HG02981 (cell line): Measurements from ENCODE around the gene TACSTD2.
A peak's percentile ranks its signal among the peaks of the same experiment; 100 is the strongest.
"Not testable (repeated sequence)": the region's sequence is repeated elsewhere in the genome, so short reads cannot be mapped to it uniquely, and the experiment has no call there.

ENCODE experiments used
- ATAC-seq: cut with Tn5 transposase; IDR thresholded peaks from one replicate; pipeline ENCODE4 v1.9.1; 2021; ENCODE audit warnings: mild to moderate bottlenecking, moderate library complexity; ENCODE audit not compliant: unreplicated experiment

TACSTD2 gene

DNA sequence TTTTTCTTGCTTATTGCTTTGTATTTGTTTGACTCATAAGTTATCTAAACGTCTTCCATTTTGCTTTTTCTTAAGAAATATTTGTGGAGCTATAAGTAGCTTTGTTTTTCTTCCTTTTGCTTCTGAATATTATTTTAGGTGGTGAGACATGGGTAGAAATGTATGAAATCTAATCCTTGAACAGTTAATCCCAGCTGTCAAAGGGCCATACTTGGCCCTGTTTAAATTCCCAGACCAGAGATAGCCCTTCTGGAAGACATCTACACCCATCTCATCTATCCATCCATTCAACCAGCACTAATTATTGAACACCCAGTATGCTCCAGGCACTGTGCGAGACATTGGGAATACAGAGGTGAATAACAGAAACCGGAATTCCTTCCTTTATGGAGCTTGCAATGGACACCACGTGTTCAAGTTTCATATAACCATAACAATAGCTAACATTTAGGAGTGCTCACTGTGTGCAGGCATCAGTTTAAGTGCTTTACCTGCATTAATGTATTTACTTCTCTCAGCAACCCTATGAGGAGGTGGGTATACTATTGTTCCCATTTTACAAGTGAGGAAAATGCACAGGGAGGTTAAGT is 8.7 kb downstream of the TACSTD2 start:
- no peak for ATAC-seq

DNA sequence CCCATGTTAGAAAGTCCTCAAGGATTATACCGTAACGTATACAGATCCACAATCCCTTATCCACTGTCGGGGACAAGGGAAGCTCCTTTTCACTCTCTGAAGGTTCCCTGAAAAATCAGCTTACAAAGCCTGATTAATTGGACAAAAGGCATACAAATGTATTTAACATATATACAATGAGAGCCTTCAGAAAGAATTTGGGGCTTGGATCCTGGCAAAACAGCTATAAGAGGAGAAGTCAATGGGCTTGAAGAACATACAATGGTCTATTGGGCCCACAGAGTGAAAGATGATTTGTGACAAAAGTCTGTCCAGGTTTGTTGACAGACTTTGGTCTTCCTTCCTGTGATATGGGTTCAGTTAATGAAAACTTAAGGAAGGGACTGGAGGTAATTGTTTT is 10.7 kb downstream of the TACSTD2 start:
- no peak for ATAC-seq

DNA sequence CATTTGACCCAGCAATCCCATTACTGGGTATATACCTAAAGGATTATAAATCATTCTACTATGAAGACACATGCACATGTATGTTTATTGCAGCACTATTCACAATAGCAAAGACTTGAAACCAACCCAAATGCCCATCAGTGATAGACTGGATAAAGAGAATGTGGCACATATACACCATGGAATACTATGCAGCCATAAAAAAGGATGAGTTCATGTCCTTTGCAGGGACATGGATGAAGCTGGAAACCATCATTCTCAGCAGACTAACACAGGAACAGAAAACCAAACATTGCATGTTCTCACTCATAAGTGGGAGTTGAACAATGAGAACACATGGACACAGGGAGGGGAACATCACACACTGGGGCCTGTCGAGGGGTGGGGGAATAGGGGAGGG is 13.3 kb downstream of the TACSTD2 start:
- not testable (repeated sequence) for ATAC-seq

DNA sequence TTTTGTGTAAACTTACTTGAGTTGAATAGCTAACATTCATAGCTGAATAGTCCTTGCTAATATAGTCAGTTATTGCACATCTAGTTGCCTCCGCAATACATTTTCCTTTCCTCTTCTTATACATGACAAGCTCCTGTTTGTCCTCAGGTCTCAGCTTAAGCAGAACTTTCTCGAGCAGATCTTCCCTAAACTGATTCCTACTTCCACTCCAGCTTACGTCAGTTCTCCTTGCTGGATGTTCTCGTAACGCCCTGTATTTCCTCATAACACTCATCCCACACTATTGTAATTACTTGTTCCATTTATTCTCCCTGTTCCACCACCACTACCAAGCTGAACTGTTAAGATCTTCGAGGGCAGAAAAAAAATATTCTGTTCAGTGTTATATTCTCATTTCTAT is 15.4 kb downstream of the TACSTD2 start:
- no peak for ATAC-seq

DNA sequence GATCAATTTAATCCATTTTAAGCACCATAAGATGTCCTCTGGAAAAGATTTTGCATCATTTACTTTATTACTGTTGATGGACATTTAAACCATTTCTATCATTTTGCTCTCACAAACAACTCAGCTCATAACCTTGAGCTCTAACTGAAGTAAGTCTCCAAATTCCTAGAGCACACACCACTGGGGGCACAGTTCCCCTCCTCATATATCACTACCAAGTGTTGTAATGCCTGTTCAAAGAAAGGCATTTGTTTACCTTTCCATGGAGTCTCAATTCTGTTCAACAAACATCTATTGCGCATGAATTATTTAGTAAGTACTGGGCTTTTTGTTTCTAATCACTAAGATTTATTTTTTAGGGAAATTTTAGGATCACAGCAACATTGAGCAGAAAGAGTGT is 21.7 kb downstream of the TACSTD2 start:
- ATAC-seq: no peak

DNA sequence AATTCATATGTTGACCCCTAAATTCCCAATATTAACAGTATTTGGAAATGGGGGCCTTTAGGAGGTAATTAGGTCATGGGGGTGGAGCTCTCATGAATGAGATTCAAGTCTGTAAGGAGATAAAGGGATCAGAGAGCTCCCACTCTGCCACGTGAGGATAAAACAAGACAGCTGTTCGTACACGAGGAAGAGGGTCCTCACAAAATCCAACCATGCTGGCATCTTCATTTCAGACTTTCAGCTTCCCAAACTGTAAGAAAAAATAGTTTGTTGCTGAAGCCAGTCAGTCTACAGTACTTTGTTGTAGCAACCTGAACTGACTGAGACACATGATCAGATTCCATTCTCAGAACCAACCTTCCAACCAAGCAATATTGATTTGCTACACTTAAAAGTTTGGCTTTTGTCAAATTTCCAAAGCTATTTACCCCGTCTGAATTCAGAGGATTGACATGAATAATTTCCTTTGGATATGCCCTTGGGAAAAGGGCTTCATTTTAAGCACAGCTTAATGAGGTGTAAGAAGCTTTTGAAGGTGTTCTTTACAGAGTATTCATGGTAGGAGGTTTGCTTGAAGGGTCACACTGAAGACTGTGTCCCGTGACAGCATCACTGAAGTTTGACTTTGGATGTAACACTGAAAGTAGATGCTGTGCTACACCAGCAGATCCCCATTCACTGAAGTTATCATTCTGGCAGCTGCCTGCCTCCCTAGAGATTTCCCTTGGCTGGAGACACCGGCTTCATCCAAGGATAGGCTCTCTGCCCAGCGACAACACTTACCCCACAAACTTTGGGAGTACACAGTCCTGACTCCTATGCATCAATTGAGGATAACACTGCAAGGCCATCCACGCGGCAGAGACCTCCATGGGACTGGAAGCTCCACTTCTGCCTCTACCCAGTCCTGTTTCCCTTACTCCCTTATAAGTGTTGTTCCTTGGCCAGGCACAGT is 25.6 kb downstream of the TACSTD2 start:
- ATAC-seq: no peak

DNA sequence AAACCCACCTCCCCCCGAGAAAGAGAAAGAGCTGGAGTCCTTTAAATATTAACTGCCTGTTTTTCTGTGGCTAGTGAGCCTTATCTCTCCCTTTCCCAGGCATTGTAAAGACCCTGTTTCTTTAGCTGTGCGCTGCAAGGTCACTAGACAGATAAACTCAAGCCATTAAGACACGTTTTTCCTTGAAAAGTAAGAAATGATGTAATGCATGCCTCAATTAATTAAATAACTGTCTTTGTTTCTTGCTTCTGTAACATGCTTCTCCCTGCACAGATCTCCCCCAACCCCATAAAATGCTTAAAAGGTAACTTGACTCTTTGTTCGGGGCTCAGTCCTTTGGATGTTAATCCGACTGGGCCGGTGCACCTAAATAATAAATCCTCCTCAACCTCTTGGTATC is 27.8 kb downstream of the TACSTD2 start:
- ATAC-seq: not testable (repeated sequence)

DNA sequence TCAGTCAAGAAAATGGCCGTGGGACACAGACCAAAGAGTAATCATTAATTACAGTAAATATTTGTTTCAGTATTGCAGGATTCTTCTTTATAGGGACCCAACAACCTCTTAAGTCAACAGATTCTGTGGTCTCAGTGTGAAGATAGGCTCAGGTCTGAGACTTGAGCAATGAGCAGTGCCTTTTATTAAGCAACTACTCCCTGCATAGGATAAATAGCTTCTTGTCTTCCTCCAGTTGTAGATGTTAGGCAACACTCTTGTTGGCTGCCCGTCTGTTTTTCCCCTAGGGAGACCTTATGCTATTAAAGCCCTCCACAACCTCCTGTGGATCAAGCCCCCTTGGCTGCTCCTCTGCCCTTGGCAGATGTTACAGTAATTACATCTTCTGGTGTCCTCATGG is 28.7 kb downstream of the TACSTD2 start:
- ATAC-seq: no peak

DNA sequence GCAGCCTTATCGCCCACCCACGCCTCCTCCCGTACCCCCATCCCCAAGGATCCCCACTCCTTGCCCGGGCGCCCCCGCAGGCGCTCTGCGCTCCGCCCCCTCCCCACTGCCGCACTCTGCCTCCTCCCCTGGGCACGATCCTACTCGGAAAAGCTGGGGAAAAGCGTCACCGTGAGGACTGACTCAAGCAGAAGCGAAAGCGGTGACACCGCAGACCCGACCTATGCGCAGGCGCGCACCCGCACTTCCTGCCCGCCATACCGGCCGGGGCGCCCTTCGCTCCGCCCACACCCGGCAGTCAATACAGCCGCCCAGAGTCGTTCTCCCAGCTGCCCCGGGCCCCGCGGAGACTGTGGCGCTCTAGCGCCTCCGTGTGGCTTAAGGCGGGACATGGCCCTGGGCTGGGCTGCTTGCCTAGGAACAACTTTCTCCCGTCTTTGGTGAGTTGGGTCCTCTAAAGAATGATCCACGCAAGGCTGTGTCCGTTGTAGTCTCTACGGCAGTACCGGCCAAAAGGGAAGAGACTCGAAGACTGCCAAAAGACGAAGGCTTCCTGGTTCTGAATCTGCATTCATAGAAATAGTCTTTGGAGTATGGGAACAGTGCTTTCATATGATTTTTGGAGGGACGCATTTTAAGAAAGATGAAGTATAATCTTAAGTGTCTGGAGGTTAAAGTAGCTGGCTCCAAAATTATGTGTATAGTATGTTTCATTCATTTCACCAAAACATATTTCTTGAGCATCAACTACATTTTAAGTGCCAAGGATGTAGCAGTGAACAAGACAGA is 30.3 kb downstream of the TACSTD2 start, which contains the start of gene OMA1:
Gene OMA1 (minus strand): TSS at position 207 of the 789 bp plus-strand sequence. CDS start 7,432 bp downstream, outside the sequence.
- ATAC-seq: peak; percentile 96

DNA sequence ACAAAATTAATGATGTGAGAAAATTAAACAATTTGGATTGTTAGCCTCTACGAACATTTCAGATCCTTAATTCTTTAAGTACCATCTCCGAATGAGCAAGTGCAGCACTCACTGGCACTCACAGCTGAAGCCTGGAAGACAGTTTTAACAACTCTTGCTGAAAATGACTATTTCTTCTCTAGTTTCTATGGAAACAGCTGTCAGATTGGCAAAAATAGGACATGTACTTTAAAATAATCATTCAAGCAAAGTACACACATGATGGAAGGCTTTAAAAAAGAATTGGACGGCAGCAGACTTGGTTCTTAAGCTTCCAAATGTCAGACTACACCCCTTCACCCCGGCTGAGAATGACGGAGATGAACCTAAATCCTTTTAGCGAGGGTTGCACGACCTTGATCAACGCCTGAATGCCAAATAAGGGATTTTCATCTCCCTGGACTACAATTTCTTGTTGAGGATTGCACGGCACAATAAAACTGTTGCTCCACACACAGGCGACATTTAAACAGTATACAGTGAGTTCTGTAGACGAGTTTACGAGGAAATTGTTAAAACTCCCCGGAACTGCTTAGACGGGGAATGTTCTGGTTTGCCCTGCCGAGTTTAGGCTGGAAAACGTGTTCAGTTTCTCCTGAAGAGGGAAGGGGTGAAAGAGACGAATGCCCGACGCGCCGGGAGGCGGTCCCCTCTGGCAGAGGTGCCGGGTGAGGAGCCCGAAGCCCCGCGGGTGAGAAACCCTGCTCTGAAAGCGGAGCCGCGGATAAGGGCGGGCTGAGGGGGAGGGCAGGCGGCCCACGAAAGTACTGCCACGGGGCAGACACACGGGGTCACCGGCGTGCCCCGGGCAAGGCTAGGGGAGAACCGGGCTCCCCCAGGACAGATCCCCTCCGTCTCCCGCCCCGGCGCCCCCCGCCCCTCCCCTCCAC is 31.2 kb downstream of the TACSTD2 start:
- peak; percentile 42 for ATAC-seq

DNA sequence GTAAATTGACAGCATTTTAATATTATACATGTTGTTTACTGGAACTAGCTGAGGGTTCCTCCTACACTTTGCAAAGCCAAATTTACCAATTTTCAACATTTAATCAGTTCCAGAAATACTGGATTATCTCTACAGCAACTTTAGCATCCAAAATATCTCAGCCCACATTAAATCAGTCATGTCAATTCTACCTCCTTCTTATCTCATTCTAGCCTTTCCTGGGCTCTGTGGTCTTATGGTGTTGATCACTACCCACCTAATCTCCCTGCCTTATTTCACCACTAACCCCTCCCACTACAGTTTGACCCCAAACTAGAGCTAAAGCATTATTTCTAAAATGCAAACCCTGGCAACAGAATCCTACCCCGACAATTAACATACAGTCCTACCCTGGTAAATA is 33.8 kb downstream of the TACSTD2 start:
- ATAC-seq: no peak

DNA sequence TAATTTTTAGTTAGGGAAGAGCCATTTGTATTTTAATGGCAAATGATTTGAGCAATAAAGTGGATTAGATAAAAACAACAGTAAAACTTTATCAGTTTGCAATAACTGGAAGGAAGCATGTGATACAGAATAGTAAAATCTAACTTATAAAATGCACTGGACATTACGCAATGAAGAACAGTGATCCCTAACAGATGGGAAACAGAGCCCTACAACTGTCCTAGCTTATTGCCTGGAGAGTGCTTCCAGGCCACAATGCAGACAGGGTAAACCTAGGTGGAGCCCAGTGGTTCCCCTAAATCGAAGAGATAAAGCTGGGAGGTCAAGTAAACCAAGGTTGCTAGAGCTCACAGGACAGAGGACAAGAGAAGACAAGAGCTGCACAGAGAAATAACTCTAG is 37.5 kb downstream of the TACSTD2 start:
- ATAC-seq: no peak

DNA sequence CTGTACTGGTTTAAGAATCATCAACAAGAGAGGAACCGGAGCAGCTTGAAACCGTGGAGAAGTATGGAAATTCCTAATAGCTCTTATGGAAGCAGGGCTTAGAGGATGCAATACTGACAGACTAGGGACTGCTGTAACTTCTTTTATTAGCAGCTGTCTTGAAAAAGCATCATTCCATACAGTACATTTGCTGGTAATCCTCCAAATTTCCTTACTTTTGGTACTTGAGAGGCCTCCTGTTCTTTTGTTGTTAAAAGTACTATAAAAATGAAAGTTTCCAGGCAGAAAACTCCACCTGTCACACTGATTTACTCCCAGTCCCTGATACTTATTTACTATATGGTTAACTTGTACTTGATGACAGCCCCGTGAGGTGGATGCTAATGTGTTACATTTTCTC is 38.2 kb downstream of the TACSTD2 start:
- no peak for ATAC-seq

DNA sequence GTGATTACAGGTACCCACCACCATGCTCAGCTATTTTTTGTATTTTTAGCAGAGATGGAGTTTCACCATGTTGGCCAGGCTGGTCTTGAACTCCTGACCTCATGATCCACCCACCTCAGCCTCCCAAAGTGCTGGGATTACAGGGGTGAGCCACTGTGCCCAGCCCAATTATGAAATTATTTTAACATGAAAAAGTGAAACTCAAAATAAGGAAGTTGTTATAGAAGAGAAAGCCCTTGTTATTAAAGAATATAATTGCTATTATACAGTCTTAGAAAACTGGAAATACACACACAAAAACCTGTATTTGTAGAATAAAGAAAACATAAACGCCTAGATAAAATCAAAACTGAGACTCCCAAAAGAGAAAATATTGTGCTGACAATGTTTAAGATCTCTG is 45.2 kb downstream of the TACSTD2 start:
- ATAC-seq: not testable (repeated sequence)

DNA sequence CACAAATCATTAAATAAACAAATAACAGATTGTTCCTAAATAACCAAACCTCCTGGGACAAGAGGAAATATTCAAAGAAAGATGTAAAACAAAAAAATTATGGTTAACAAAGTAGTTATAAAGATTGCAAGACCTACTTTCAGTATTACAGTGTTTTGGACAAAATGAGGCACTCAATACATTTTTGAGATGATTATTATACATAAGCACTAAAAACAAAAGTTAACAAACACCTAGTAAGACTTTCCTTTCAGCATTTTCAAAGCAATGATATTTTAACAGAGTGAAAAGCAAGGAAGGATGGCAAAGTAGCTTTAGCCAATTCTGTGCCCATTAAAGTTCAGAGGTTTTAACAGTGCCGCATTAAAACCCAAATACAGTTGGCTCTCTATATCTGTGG is 47.8 kb downstream of the TACSTD2 start:
- no peak for ATAC-seq

DNA sequence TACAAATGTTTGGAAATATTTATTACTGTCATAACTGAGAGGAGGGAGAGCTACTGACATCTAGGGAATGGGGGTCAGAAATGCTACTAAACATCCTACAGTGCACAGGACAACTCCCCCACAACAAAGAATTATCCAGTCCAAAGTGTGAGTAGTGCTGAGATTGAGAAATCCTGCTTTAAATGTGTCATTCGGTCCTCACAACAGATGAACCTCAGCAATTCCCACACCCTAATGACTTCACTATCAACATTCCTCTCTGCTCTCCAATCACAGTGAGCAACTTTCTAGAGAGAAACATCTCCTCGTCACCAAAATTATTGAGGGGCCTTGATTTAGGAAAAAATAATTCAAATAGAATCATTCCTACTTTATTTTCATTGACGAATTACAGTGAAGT is 48.5 kb downstream of the TACSTD2 start:
- no peak for ATAC-seq
